Thyroid gland (tissue), 4 donors: ENCODE data around the gene SLC4A7. TPM values are rescaled to one million over a fixed set of nuclear protein-coding genes. Genes with fewer than 3 reads are reported as not detected.

ENCODE experiments used
- DNase-seq, 2 donors: peaks; one replicate each; pipeline ENCODE4 v3.0.0-alpha.2; 2019
- H3K27ac ChIP-seq, 3 donors: fragments of 200-600 bp; sonication (generic); 1 replicate in 2 of 3; 2 replicates in 1 of 3; pipeline ENCODE4 v1.5.1; 2016 to 2019; ENCODE audit warnings: mild to moderate bottlenecking in 1 of 3, moderate library complexity in 1 of 3
- H3K27me3 ChIP-seq: fragments of 200-600 bp; sonication (generic); one replicate; pipeline ENCODE4 v1.5.1; 2019
- H3K36me3 ChIP-seq, 2 donors: fragments of 200-600 bp; sonication (generic); one replicate each; pipeline ENCODE4 v1.5.1; 2016 to 2019
- H3K4me1 ChIP-seq, 2 donors: fragments of 200-600 bp; sonication (generic); one replicate each; pipeline ENCODE4 v1.5.1; 2017 to 2019
- H3K4me3 ChIP-seq, 3 donors: fragments of 200-600 bp; sonication (generic); replicated peaks in 1 of 3; 1 replicate in 2 of 3; 2 replicates in 1 of 3; pipeline ENCODE4 v1.5.1; 2016; ENCODE audit warnings: mild to moderate bottlenecking in 1 of 3
- H3K9me3 ChIP-seq: fragments of 200-600 bp; sonication (generic); one replicate; pipeline ENCODE4 v1.5.1; 2017
- CTCF ChIP-seq, 6 experiments: fragments of 200-600 bp in 3 of 6; fragments of 450-650 bp in 3 of 6; sonication (generic) in 3 of 6; IDR thresholded peaks; one replicate each; pipeline ENCODE4 v1.5.1; 2016 to 2019; ENCODE audit warnings: antibody characterized with exemption in 6 of 6, mild to moderate bottlenecking in 2 of 6, inconsistent platforms in 1 of 6, moderate library complexity in 1 of 6
- POLR2A ChIP-seq, 2 donors: fragments of 450-650 bp; IDR thresholded peaks; one replicate each; pipeline ENCODE4 v1.6.1; 2017; ENCODE audit warnings: antibody characterized with exemption in 2 of 2, mild to moderate bottlenecking in 2 of 2, moderate library complexity in 1 of 2
- WGBS, 2 donors: methylation state at CpG; one replicate each; pipeline ENCODE4 v1.1.5; 2017; 5-methylcytosine and 5-hydroxymethylcytosine counted together
- intact Hi-C: fragments of 100-400 bp; cut with DNase I; formaldehyde crosslinking; loops from one replicate; pipeline ENCODE4 v1.15.1; 2023
- total RNA-seq, 4 donors: library from RNA; depleted of rRNA; stranded (reverse); fragments of >200 nt; gene quantifications; one replicate each; pipeline ENCODE4 v1.2.3, GENCODE V29; 2016

Gene SLC4A7
- total RNA-seq, 4 donors from 2014 or later: 22.0 to 47.6 (median 32.3) TPM

- H3K27me3 ChIP-seq: no peaks in the 10 kb centered on the region
- no peak overlapping the region for H3K4me3 ChIP-seq
- no peaks in the 10 kb centered on the region for H3K36me3 ChIP-seq
- H3K4me1 ChIP-seq: peaks cover 21 to 23% of the 10 kb centered on the region in 2 donors
- no peak overlapping the region for H3K27ac ChIP-seq
- H3K9me3 ChIP-seq: no peaks in the 10 kb centered on the region
- intact Hi-C loops: no loop called here
- no peak for DNase-seq
- no peak for TF ChIP-seq CTCF (IDR thresholded peaks at IDR 0.05)
- TF ChIP-seq POLR2A (IDR thresholded peaks at IDR 0.05): no peak
- 90% methylated on average over 1 to 2 of the region's 2 CpGs for WGBS, 2 donors
Observed at GRCh38 chr3:27509376-27509775, 25.2 kb upstream of the SLC4A7 start.

GRCh38 chr3:27508424-27508823 lies 24.2 kb upstream of the SLC4A7 start:
- Histone ChIP-seq H3K4me3 (no peak overlapping the region), H3K36me3 (no peaks in the 10 kb centered on the region), H3K27ac (peak overlapping the region in 1 of 3 donors; percentile 79), H3K27me3 (no peaks in the 10 kb centered on the region), H3K4me1 (peaks cover 26 to 28% of the 10 kb centered on the region in 2 donors), H3K9me3 (no peaks in the 10 kb centered on the region)
- intact Hi-C loops: no loop called here
- DNase-seq: no peak
- TF ChIP-seq CTCF (IDR thresholded peaks at IDR 0.05) (no peak), POLR2A (IDR thresholded peaks at IDR 0.05) (no peak)
- WGBS, 2 donors: 91 to 95% methylated on average over 2 of the region's 2 CpGs

- Histone ChIP-seq H3K4me3 (no peak overlapping the region), H3K9me3 (no peaks in the 10 kb centered on the region), H3K27ac (peak overlapping the region in 1 of 3 donors; percentile 79), H3K4me1 (peaks cover 26 to 28% of the 10 kb centered on the region in 2 donors), H3K36me3 (no peaks in the 10 kb centered on the region), H3K27me3 (no peaks in the 10 kb centered on the region)
- TF ChIP-seq CTCF (IDR thresholded peaks at IDR 0.05) (peak in 1 of 6 experiments; percentile 12), POLR2A (IDR thresholded peaks at IDR 0.05) (no peak)
- 47 to 49% methylated on average over 2 of the region's 2 CpGs for WGBS, 2 donors
- peak; percentile 36 to 46 for DNase-seq
- intact Hi-C loops: no loop called here
Observed at GRCh38 chr3:27507515-27508266, 23.5 kb upstream of the SLC4A7 start.

GRCh38 chr3:27507111-27507510 lies 22.9 kb upstream of the SLC4A7 start:
- WGBS, 2 donors: 80% methylated on average over 1 of the region's 1 CpG
- TF ChIP-seq POLR2A (IDR thresholded peaks at IDR 0.05) (no peak), CTCF (IDR thresholded peaks at IDR 0.05) (no peak)

GRCh38 chr3:27504749-27505148 lies 20.6 kb upstream of the SLC4A7 start:
- peak in 1 of 2 donors; percentile 47 for TF ChIP-seq POLR2A (IDR thresholded peaks at IDR 0.05)
- no peak for TF ChIP-seq CTCF (IDR thresholded peaks at IDR 0.05)
- DNase-seq: no peak
- 28 to 38% methylated on average over 1 of the region's 1 CpG for WGBS, 2 donors
- Histone ChIP-seq H3K9me3 (no peaks in the 10 kb centered on the region), H3K36me3 (no peaks in the 10 kb centered on the region), H3K4me3 (no peak overlapping the region), H3K4me1 (peaks cover 14 to 16% of the 10 kb centered on the region in 2 donors), H3K27ac (peak overlapping the region; percentile 56 to 87 (median 73)), H3K27me3 (no peaks in the 10 kb centered on the region)
- intact Hi-C loops: no loop called here

More at GRCh38 chr3:27507111-27507510, 22.9 kb upstream of the SLC4A7 start:
- no peaks in the 10 kb centered on the region for H3K9me3 ChIP-seq
- H3K27ac ChIP-seq: peak overlapping the region in 1 of 3 donors; percentile 79
- no peaks in the 10 kb centered on the region for H3K27me3 ChIP-seq
- no peak for DNase-seq
- H3K4me1 ChIP-seq: peaks cover 22 to 25% of the 10 kb centered on the region in 2 donors
- H3K4me3 ChIP-seq: no peak overlapping the region
- intact Hi-C loops: no loop called here
- no peaks in the 10 kb centered on the region for H3K36me3 ChIP-seq
